GM12873 (cell line): ENCODE data around the gene CNPY2.

Experiments
- CTCF ChIP-seq: IDR thresholded peaks from 2 replicates; pipeline ENCODE4 v1.5.1; 2012; ENCODE audit warnings: low read depth, mild to moderate bottlenecking, moderate library complexity, low read length, control low read depth; ENCODE audit not compliant: insufficient read depth; ENCODE audit errors: missing control alignments

CNPY2 gene

GRCh38 chr12:56282030-56282429 lies 33.8 kb downstream of the CNPY2 start:
- TF ChIP-seq CTCF, result no peak

GRCh38 chr12:56280849-56281248 lies 34.9 kb downstream of the CNPY2 start:
- TF ChIP-seq CTCF, result no peak

- TF ChIP-seq CTCF, result no peak
Observed at GRCh38 chr12:56278905-56279304, 36.9 kb downstream of the CNPY2 start.

DNA sequence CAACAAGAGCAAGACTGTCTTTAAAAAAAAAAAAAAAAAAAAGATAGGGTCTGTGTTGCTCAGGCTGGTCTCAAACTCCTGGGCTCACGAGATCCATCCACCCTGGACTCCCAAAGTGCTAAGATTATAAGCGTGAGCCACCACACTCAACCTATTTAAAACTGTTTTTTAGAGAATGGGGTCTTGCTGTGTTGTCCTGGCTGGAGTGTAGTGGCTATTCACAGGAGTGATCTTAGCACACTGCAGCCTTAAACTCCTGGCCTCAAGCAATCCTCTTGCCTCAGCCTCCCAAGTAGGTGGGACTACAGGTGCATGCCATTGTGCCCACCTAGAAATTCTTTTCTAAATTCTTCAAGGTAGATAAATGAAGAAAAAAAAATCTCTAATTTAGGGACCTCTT lies 41.5 kb downstream of the CNPY2 start:
- no peak for TF ChIP-seq CTCF

DNA sequence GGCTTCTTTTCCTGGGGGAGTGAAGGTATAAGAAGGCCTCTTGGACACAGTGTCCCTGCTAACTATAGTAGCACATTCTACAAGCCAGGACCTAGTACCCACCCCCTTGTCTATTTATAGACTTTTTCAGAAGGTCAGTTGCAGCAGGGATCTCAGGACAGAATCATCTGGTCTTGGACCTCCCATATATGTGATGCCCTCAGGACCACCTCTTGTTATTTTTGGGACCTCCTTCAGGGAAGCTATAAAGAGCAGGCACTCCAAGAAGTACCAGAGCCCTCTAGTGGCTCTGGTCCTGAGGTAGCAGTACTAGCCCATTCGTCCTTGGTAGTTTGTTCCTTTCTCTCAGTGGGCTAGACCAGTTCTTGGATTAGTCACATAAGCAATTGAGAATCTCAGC lies 44.8 kb downstream of the CNPY2 start:
- TF ChIP-seq CTCF, result peak; percentile 58

- TF ChIP-seq CTCF, result no peak
Observed at GRCh38 chr12:56267443-56268071, 48.2 kb downstream of the CNPY2 start.

DNA sequence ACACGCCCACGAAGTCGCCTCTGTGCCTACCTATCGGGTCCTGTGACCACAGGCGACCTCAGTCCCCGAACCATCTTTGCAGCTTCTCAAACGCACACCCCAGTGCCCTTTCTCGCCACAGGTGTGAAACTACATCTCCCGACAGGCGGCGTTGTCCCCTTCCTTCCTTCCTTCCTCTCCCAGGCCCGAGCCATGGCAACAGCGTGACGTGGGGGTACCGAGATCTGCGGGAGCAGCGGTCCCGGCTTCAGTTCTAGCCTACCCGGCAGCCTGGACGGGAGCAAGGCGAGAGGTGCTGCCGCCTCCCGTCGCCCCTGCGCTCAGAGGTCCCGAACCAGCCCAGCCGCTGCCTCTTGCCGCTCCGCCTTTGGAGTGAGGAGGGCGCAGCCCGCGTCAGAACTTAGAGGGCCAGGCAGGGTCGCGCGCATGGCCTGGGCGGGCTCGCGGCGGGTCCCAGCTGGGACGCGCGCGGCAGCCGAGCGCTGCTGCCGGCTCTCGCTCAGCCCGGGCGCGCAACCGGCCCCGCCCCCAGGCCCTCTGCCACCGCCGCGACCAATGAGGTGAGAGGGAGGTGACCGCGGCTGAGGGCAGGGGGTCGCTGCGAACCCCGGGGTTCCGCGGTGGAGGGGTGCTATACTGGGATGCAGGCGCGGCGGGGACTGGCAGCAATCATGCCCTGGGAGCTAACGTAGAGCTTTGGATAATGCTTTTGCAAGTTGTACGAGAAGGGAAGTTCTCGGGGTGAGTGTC lies 48.9 kb downstream of the CNPY2 start, which contains the start of gene COQ10A:
COQ10A (plus strand) TSS at position 250 of the 750 bp plus-strand sequence; CDS start at position 427, 177 bp downstream.
- TF ChIP-seq CTCF, result peak; percentile 64
